Chondrocyte (in vitro differentiated cells): ENCODE results near the gene GINS2. TPM values are rescaled to one million over a fixed set of nuclear protein-coding genes. Genes with fewer than 3 reads are reported as not detected.

ENCODE experiments used
- DNase-seq: peaks from one replicate; pipeline ENCODE4 v3.0.0; 2021; ENCODE audit warnings: mixed read lengths, low spot score
- H3K27ac Mint-ChIP-seq: one replicate; pipeline ENCODE4 v1.8.0; 2021; ENCODE audit warnings: mild to moderate bottlenecking, moderate library complexity, mixed read lengths; ENCODE audit not compliant: unreplicated experiment
- H3K27me3 Mint-ChIP-seq: 2 replicates; pipeline ENCODE4 v1.8.0; 2021; ENCODE audit warnings: low read depth, mixed read lengths
- H3K36me3 Mint-ChIP-seq: 2 replicates; pipeline ENCODE4 v1.8.0; 2021; ENCODE audit warnings: low read depth, mixed read lengths
- H3K4me1 Mint-ChIP-seq: 2 replicates; pipeline ENCODE4 v1.8.0; 2021; ENCODE audit warnings: low read depth, mild to moderate bottlenecking, mixed read lengths
- H3K4me3 Mint-ChIP-seq: one replicate; pipeline ENCODE4 v1.8.0; 2021; ENCODE audit warnings: mild to moderate bottlenecking, moderate library complexity, mixed read lengths; ENCODE audit not compliant: unreplicated experiment
- H3K9me3 Mint-ChIP-seq: 2 replicates; pipeline ENCODE4 v1.8.0; 2021; ENCODE audit warnings: low read depth, mixed read lengths
- CTCF ChIP-seq: fragments of 200-600 bp; sonication (generic); IDR thresholded peaks from 2 replicates; pipeline ENCODE4 v1.5.0; 2021; ENCODE audit warnings: antibody characterized with exemption, mild to moderate bottlenecking, moderate library complexity
- total RNA-seq: library from RNA; stranded (reverse); gene quantifications from 3 replicates; pipeline ENCODE4 v1.2.1, GENCODE V29; 2021

The GINS2 gene
- total RNA-seq, 1 donor from 2014 or later: 3.8 TPM

DNA sequence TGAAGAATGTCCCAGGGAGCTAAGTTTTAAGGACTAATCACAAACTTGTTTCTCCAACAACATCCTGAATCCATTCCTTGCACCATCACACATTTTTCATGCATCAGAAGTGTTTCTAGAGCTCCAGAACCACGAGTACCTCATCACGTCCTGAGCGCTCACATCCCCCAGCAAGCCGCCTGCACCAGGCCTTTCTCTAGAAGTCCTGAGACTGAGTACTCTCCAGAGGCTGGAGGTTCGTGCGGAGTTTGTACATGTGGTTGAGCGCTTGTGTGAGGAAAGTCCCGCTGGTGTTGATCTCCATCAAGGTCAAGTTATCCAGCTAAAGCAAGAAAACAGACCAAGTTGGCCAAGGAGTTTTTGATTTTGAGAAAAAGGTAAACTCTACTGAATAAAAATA lies 10.7 kb downstream of the GINS2 start:
- TF ChIP-seq CTCF: no peak
- no peak overlapping the region for H3K27ac Mint-ChIP-seq
- no peak for DNase-seq
- H3K4me1 Mint-ChIP-seq: peaks cover 13% of the 10 kb centered on the region
- H3K4me3 Mint-ChIP-seq: no peak overlapping the region
- H3K36me3 Mint-ChIP-seq: peaks cover 9% of the 10 kb centered on the region
- H3K9me3 Mint-ChIP-seq: no peaks in the 10 kb centered on the region
- H3K27me3 Mint-ChIP-seq: no peaks in the 10 kb centered on the region

DNA sequence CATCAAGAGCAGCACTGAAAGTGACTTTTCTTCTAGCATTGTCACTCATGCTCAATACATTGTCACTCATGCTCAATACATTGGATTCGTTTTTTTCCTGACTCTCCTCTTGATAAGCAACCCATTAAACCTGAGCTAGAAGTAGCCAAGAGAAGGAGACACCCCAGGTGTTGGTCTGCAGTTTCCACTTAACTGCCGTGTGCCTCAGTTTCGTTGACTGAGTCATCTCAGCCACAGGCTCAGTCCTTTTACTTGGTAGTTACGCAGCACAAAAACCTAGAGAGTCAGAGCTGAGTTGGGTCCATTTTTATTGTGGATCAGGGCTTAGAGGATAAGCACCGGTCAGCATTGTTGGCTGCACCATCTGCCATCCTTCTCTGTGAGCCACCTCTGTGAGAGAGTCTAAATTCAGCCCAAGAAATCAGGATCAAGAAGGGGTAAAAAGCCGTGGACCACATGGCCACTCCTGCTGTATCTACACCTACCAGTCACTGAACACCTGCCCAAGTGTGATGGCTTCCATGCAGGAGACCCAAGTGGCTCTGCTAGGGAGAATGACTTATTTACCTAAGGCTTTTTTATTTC lies 11.3 kb downstream of the GINS2 start:
- Mint-ChIP-seq H3K4me1 (peaks cover 13% of the 10 kb centered on the region), H3K4me3 (no peak overlapping the region), H3K27me3 (no peaks in the 10 kb centered on the region), H3K27ac (no peak overlapping the region), H3K36me3 (peaks cover 11% of the 10 kb centered on the region), H3K9me3 (no peaks in the 10 kb centered on the region)
- DNase-seq: no peak
- TF ChIP-seq CTCF: no peak

DNA sequence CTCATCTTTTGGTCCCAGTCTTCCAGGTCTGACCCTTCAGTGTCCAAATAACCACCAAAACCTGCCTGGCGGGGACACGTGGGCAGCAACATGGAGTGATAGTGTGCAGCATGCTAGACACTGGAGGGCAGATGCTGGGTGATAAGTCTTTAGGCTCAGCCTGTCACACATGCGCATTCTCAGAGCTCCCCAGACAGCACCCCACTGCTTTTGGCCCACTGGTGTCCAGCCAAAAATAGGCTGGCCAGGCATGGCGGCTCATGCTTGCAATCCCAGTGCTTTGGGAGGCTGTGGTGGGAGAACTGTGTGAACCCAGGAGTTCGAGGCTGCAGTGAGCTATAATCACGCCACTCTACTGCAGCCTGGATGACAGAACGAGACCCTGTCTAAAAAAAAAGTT lies 12.3 kb downstream of the GINS2 start:
- Mint-ChIP-seq H3K4me3 (no peak overlapping the region), H3K27ac (no peak overlapping the region), H3K4me1 (peaks cover 13% of the 10 kb centered on the region), H3K27me3 (no peaks in the 10 kb centered on the region), H3K36me3 (peaks cover 19% of the 10 kb centered on the region), H3K9me3 (no peaks in the 10 kb centered on the region)
- peak; percentile 9 for DNase-seq
- no peak for TF ChIP-seq CTCF

- peak; percentile 8 for DNase-seq
- H3K36me3 Mint-ChIP-seq: peaks cover 23% of the 10 kb centered on the region
- no peaks in the 10 kb centered on the region for H3K27me3 Mint-ChIP-seq
- no peak overlapping the region for H3K27ac Mint-ChIP-seq
- peak; percentile 77 for TF ChIP-seq CTCF
- H3K4me1 Mint-ChIP-seq: peaks cover 13% of the 10 kb centered on the region
- H3K4me3 Mint-ChIP-seq: no peak overlapping the region
- no peaks in the 10 kb centered on the region for H3K9me3 Mint-ChIP-seq
Observed at GRCh38 chr16:85675251-85675874, 13.4 kb downstream of the GINS2 start.

DNA sequence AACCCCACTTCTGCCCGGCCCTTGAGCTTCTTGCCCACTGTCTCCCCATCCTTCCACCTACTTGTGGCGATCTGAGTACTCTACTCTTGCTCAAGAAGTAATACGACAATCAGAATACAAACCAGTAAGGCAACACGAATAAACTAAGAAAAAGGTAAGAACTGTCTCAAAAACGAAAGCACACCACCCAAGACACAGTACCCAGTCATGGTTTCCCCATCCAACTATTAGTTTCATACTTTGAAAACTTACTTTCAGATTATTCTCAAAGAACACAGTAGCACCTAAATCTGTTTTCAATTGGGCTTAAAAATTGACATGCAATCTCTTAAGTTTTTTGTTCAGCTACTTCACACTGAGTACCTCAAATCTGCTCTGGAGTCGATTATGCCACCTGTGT lies 13.9 kb downstream of the GINS2 start:
- peaks cover 24% of the 10 kb centered on the region for H3K36me3 Mint-ChIP-seq
- DNase-seq: no peak
- H3K27ac Mint-ChIP-seq: no peak overlapping the region
- H3K4me1 Mint-ChIP-seq: peaks cover 13% of the 10 kb centered on the region
- no peak for TF ChIP-seq CTCF
- no peak overlapping the region for H3K4me3 Mint-ChIP-seq
- no peaks in the 10 kb centered on the region for H3K27me3 Mint-ChIP-seq
- H3K9me3 Mint-ChIP-seq: no peaks in the 10 kb centered on the region
